GM12878 (cell line): ENCODE results near the gene FXYD4. TPM values are rescaled to one million over a fixed set of nuclear protein-coding genes. Genes with fewer than 3 reads are reported as not detected.
A peak's percentile ranks its signal among the peaks of the same experiment; 100 is the strongest.

Source experiments
- ASH2L ChIP-seq: fragments of 300-600, 200-600 bp; sonication (generic); IDR thresholded peaks from 2 replicates; pipeline ENCODE4 v1.6.1; 2017; ENCODE audit warnings: low read depth, mild to moderate bottlenecking, borderline replicate concordance
- ATF7 ChIP-seq: fragments of 450-650 bp; IDR thresholded peaks from 2 replicates; pipeline ENCODE4 v1.6.1; 2016; ENCODE audit warnings: low read depth, mild to moderate bottlenecking
- BACH1 ChIP-seq: fragments of 450-650 bp; IDR thresholded peaks from 2 replicates; pipeline ENCODE4 v1.6.1; 2017; ENCODE audit warnings: mild to moderate bottlenecking, borderline replicate concordance
- BHLHE40 ChIP-seq, 2 experiments: fragments of 450-650 bp in 1 of 2; IDR thresholded peaks; 2 replicates each; pipeline ENCODE4 v1.6.1; 2011 to 2017; ENCODE audit warnings: low read depth in 2 of 2, borderline replicate concordance in 1 of 2, improper control_type of control experiment in 1 of 2, low read length in 1 of 2, mild to moderate bottlenecking in 1 of 2
- CREB1 ChIP-seq: IDR thresholded peaks from 2 replicates; pipeline ENCODE4 v1.6.1; 2012; ENCODE audit warnings: low read depth, mild to moderate bottlenecking, inconsistent platforms
- CREM ChIP-seq: IDR thresholded peaks from 2 replicates; pipeline ENCODE4 v1.6.1; 2014; ENCODE audit warnings: antibody characterized with exemption, low read depth
- DPF2 ChIP-seq: fragments of 450-650 bp; IDR thresholded peaks from 2 replicates; pipeline ENCODE4 v1.6.1; 2017; ENCODE audit warnings: mild to moderate bottlenecking
- NFYB ChIP-seq: IDR thresholded peaks from 2 replicates; pipeline ENCODE4 v1.6.1; 2011; ENCODE audit warnings: low read depth, mild to moderate bottlenecking, low read length, improper control_type of control experiment, moderate library complexity; ENCODE audit not compliant: insufficient read depth
- SMAD5 ChIP-seq: IDR thresholded peaks from 2 replicates; pipeline ENCODE4 v1.6.1; 2016; ENCODE audit warnings: antibody characterized with exemption, low read depth
- WRNIP1 ChIP-seq: IDR thresholded peaks from 2 replicates; pipeline ENCODE4 v1.6.1; 2011; ENCODE audit warnings: low read depth, low read length, improper control_type of control experiment, borderline replicate concordance
- ZNF274 ChIP-seq: IDR thresholded peaks from one replicate; pipeline ENCODE4 v1.8.0; 2011; ENCODE audit not compliant: insufficient read length, insufficient read depth
- ZZZ3 ChIP-seq: IDR thresholded peaks from 2 replicates; pipeline ENCODE4 v1.6.1; 2011; ENCODE audit warnings: low read depth; ENCODE audit not compliant: control insufficient read depth, insufficient read length
- polyA plus RNA-seq, 11 experiments: library from polyadenylated mRNA; depleted of rRNA in 4 of 11; unstranded in 6 of 11; stranded (reverse) in 5 of 11; fragments of >200 nt; fragmentation: Nextera tagmentation in 4 of 11; fragmentation: Illumina TruSeq in 1 of 11; extraction: Ambion mirVana in 4 of 11; extraction: Trizol in 1 of 11; gene quantifications; 1 replicate in 1 of 11; 2 replicates in 10 of 11; pipeline versions ENCODE4 v1.2.1 to v1.2.3, GENCODE V29; 2011 to 2016; ENCODE audit warnings: inconsistent platforms in 2 of 11, missing spikeins in 2 of 11, low read depth in 1 of 11
- total RNA-seq, 4 experiments: library from RNA; depleted of rRNA in 3 of 4; stranded (reverse); fragments of >200 nt in 3 of 4; fragmentation: Illumina TruSeq in 1 of 4; extraction: Trizol in 1 of 4; gene quantifications; 2 replicates each; pipeline versions ENCODE4 v1.2.1 to v1.2.3, GENCODE V29; 2013 to 2021
- TF ChIP-seq, protein P1 (sequence below): IDR thresholded peaks from 2 replicates; pipeline ENCODE4 v1.6.1; 2011; ENCODE audit warnings: mild to moderate bottlenecking, low read depth, low read length, moderate library complexity; ENCODE audit not compliant: insufficient replicate concordance
- TF ChIP-seq, protein P2 (sequence below): fragments of 450-650 bp; IDR thresholded peaks from 2 replicates; pipeline ENCODE4 v1.6.1; 2016; ENCODE audit warnings: mild to moderate bottlenecking, moderate library complexity, borderline replicate concordance
- TF ChIP-seq, protein P3 (sequence below): fragments of 450-650 bp; formaldehyde crosslinking; IDR thresholded peaks from 2 replicates; pipeline ENCODE4 v1.4.0; 2022; ENCODE audit warnings: mild to moderate bottlenecking, moderate library complexity
- TF ChIP-seq, protein P4 (sequence below): fragments of 450-650 bp; IDR thresholded peaks from 2 replicates; pipeline ENCODE4 v1.6.1; 2014; ENCODE audit warnings: mild to moderate bottlenecking
- TF ChIP-seq, protein P5 (sequence below): fragments of 450-650 bp; IDR thresholded peaks from 2 replicates; pipeline ENCODE4 v1.6.1; 2017; ENCODE audit warnings: mild to moderate bottlenecking, low read depth, inconsistent platforms; ENCODE audit not compliant: poor library complexity, severe bottlenecking

Gene FXYD4
- total and polyA plus RNA-seq, 10 of the 15 experiments (the other 5 are each of a cell fraction or from before 2014, with no cell fraction given): not detected

DNA sequence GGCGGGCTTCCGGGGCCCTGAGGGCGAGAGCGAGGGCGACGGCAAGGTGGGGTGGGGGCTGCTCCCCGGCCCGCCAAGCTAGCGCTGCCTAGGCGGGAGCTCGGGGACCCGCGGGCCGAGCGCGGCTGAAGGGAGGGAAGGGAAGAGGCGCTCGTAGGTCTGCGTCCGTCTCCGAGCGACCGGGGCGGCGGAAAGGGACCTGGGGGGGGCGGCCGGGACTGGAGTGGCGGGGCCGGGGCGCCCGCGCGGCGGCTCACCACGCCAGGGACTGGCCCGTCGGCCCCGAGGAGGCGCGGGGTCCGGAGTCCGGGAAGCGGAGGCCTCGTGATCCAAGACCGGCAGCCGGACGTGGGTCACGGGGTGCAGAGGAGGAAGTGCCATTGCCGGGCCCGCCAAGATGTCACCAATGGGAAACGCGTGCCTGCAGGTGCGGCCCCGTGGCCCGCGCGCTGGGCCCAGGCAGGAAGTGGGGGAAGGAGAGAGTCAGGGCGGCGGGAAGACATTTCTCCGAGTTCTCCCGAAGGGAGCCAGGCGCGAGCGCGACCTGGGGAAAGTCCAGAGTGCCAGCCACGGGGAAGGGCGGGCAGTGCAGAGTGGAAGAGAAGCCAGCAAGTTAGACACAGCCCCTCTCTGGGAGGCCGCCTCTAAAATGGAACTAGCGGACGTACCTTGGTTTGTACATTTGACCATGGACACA is 25.6 kb downstream of the FXYD4 start (continued):
- TF ChIP-seq BHLHE40 (IDR thresholded peaks at IDR 0.05; ENCODE audit: borderline replicate concordance in 1 of 2, low read depth in 2 of 2, low read length in 1 of 2): peak; percentile 94 to 97
- TF ChIP-seq ZNF274: no peak
- peak; percentile 55 for TF ChIP-seq SMAD5
- TF ChIP-seq NFYB: peak; percentile 72; the same call in 1 of the 2 replicates
- no peak for TF ChIP-seq ZZZ3
- no peak for TF ChIP-seq WRNIP1
- TF ChIP-seq ASH2L: no peak
- peak; percentile 47; the same call in 1 of the 2 replicates for TF ChIP-seq CREB1
- TF ChIP-seq DPF2: peak; percentile 54; the same call in 1 of the 2 replicates
- TF ChIP-seq, protein P1, sequence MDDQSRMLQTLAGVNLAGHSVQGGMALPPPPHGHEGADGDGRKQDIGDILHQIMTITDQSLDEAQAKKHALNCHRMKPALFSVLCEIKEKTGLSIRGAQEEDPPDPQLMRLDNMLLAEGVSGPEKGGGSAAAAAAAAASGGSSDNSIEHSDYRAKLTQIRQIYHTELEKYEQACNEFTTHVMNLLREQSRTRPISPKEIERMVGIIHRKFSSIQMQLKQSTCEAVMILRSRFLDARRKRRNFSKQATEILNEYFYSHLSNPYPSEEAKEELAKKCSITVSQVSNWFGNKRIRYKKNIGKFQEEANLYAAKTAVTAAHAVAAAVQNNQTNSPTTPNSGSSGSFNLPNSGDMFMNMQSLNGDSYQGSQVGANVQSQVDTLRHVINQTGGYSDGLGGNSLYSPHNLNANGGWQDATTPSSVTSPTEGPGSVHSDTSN: peak; percentile 3
- TF ChIP-seq, protein P2, sequence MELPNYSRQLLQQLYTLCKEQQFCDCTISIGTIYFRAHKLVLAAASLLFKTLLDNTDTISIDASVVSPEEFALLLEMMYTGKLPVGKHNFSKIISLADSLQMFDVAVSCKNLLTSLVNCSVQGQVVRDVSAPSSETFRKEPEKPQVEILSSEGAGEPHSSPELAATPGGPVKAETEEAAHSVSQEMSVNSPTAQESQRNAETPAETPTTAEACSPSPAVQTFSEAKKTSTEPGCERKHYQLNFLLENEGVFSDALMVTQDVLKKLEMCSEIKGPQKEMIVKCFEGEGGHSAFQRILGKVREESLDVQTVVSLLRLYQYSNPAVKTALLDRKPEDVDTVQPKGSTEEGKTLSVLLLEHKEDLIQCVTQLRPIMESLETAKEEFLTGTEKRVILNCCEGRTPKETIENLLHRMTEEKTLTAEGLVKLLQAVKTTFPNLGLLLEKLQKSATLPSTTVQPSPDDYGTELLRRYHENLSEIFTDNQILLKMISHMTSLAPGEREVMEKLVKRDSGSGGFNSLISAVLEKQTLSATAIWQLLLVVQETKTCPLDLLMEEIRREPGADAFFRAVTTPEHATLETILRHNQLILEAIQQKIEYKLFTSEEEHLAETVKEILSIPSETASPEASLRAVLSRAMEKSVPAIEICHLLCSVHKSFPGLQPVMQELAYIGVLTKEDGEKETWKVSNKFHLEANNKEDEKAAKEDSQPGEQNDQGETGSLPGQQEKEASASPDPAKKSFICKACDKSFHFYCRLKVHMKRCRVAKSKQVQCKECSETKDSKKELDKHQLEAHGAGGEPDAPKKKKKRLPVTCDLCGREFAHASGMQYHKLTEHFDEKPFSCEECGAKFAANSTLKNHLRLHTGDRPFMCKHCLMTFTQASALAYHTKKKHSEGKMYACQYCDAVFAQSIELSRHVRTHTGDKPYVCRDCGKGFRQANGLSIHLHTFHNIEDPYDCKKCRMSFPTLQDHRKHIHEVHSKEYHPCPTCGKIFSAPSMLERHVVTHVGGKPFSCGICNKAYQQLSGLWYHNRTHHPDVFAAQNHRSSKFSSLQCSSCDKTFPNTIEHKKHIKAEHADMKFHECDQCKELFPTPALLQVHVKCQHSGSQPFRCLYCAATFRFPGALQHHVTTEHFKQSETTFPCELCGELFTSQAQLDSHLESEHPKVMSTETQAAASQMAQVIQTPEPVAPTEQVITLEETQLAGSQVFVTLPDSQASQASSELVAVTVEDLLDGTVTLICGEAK: peak; percentile 65; the same call in 1 of the 2 replicates
- TF ChIP-seq CREM: peak; percentile 58
- TF ChIP-seq, protein P3, sequence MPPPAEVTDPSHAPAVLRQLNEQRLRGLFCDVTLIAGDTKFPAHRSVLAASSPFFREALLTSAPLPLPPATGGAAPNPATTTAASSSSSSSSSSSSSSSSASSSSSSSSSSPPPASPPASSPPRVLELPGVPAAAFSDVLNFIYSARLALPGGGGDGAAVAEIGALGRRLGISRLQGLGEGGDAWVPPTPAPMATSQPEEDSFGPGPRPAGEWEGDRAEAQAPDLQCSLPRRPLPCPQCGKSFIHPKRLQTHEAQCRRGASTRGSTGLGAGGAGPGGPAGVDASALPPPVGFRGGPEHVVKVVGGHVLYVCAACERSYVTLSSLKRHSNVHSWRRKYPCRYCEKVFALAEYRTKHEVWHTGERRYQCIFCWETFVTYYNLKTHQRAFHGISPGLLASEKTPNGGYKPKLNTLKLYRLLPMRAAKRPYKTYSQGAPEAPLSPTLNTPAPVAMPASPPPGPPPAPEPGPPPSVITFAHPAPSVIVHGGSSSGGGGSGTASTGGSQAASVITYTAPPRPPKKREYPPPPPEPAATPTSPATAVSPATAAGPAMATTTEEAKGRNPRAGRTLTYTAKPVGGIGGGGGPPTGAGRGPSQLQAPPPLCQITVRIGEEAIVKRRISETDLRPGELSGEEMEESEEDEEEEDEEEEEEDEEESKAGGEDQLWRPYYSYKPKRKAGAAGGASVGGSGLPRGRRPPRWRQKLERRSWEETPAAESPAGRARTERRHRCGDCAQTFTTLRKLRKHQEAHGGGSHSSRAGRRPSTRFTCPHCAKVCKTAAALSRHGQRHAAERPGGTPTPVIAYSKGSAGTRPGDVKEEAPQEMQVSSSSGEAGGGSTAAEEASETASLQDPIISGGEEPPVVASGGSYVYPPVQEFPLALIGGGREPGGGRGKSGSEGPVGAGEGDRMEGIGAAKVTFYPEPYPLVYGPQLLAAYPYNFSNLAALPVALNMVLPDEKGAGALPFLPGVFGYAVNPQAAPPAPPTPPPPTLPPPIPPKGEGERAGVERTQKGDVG (CRISPR knock-in tag): no peak
- peak; percentile 88 for TF ChIP-seq BACH1
- TF ChIP-seq, protein P4, sequence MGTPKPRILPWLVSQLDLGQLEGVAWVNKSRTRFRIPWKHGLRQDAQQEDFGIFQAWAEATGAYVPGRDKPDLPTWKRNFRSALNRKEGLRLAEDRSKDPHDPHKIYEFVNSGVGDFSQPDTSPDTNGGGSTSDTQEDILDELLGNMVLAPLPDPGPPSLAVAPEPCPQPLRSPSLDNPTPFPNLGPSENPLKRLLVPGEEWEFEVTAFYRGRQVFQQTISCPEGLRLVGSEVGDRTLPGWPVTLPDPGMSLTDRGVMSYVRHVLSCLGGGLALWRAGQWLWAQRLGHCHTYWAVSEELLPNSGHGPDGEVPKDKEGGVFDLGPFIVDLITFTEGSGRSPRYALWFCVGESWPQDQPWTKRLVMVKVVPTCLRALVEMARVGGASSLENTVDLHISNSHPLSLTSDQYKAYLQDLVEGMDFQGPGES: no peak
- TF ChIP-seq, protein P5, sequence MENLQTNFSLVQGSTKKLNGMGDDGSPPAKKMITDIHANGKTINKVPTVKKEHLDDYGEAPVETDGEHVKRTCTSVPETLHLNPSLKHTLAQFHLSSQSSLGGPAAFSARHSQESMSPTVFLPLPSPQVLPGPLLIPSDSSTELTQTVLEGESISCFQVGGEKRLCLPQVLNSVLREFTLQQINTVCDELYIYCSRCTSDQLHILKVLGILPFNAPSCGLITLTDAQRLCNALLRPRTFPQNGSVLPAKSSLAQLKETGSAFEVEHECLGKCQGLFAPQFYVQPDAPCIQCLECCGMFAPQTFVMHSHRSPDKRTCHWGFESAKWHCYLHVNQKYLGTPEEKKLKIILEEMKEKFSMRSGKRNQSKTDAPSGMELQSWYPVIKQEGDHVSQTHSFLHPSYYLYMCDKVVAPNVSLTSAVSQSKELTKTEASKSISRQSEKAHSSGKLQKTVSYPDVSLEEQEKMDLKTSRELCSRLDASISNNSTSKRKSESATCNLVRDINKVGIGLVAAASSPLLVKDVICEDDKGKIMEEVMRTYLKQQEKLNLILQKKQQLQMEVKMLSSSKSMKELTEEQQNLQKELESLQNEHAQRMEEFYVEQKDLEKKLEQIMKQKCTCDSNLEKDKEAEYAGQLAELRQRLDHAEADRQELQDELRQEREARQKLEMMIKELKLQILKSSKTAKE: no peak
- peak; percentile 57 for TF ChIP-seq ATF7
